ENCODE measurements around the gene ZSCAN20. TPM values are rescaled to one million over a fixed set of nuclear protein-coding genes. Genes with fewer than 3 reads are reported as not detected.

The ZSCAN20 gene
- total RNA-seq, 1 experiment from 2014 or later, result 3.9 TPM

GRCh38 chr1:33434363-33434750, 38.1 kb upstream of the ZSCAN20 start:
- no peak overlapping the region for H3K4me3 Mint-ChIP-seq
- H3T11ph ChIP-seq (ENCODE audit: low read length), result no peak overlapping the region
- H3K79me2 ChIP-seq (ENCODE audit: insufficient read depth, low read length), result no peaks in the 10 kb centered on the region
- peaks cover 17% of the 10 kb centered on the region for H3K27me3 Mint-ChIP-seq (ENCODE audit: low read depth)
- H3K56ac ChIP-seq (ENCODE audit: insufficient read length, low read depth, low read length), result no peak overlapping the region
- no peak overlapping the region for H2BK12ac ChIP-seq (ENCODE audit: insufficient read length, low read depth, low read length)
- H3K27ac Mint-ChIP-seq, result no peak overlapping the region
- no peak overlapping the region for H4K8ac ChIP-seq (replicated peaks; ENCODE audit: insufficient read length, low read depth, low read length)
- peaks cover 3 to 14% of the 10 kb centered on the region in 2 experiments for H3K4me1 Mint-ChIP-seq
- no CpG with 5 or more reads among the region's 1 CpG for WGBS (ENCODE audit: extremely low coverage, insufficient read length, low lambda C conversion rate)
- H3K9ac ChIP-seq (ENCODE audit: extremely low read depth, insufficient read length, low read length), result no peak overlapping the region
- no peaks in the 10 kb centered on the region for H3K9me3 Mint-ChIP-seq
- peaks cover 7% of the 10 kb centered on the region; the same call in 1 of the 2 replicates for H3K27me3 ChIP-seq (ENCODE audit: insufficient read depth, low read length)
- H3K4ac ChIP-seq (ENCODE audit: low read depth, low read length), result no peak overlapping the region
- H3K4me2 ChIP-seq (ENCODE audit: insufficient read depth, insufficient read length, low read length), result no peak overlapping the region
- no peak overlapping the region for H2BK5ac ChIP-seq (ENCODE audit: insufficient read length, low read length)
- no peak overlapping the region for H3K27ac ChIP-seq (ENCODE audit: insufficient read length, low read depth, low read length)
- H3K23ac ChIP-seq (ENCODE audit: insufficient read length, low read depth, low read length), result no peak overlapping the region
- H2BK120ac ChIP-seq (ENCODE audit: low read depth, low read length, poor library complexity, severe bottlenecking), result no peak overlapping the region
- no peaks in the 10 kb centered on the region for H3K36me3 Mint-ChIP-seq (ENCODE audit: insufficient read depth in 1 of 3, low read depth in 3 of 3)
- no peak overlapping the region for H2BK15ac ChIP-seq (ENCODE audit: low read depth, low read length)
- no peak for TF ChIP-seq CTCF (conservative IDR thresholded peaks at IDR 0.05)
- H4K5ac ChIP-seq (ENCODE audit: insufficient read length, low read depth, low read length), result no peak overlapping the region
- no peak overlapping the region for H3K14ac ChIP-seq (ENCODE audit: insufficient read depth, low read length)
- H3K18ac ChIP-seq (ENCODE audit: insufficient read length, low read depth, low read length), result no peak overlapping the region
- H3K4me1 ChIP-seq (ENCODE audit: insufficient read depth, low read length), result peaks cover 2% of the 10 kb centered on the region; the same call in 1 of the 2 replicates
- no peak overlapping the region for H2AFZ ChIP-seq (ENCODE audit: low read length)
- no peaks in the 10 kb centered on the region for H3K79me1 ChIP-seq (ENCODE audit: insufficient read depth, low read depth, low read length, poor library complexity, severe bottlenecking)
- no peak overlapping the region for H2BK20ac ChIP-seq (ENCODE audit: low read depth, low read length, poor library complexity, severe bottlenecking)
- no peak overlapping the region for H4K91ac ChIP-seq (ENCODE audit: insufficient read length, low read depth, low read length)
- no peak overlapping the region for H2AK5ac ChIP-seq (ENCODE audit: insufficient read length, low read length)
- no peak for DNase-seq
- H4K20me1 ChIP-seq (ENCODE audit: control insufficient read depth, insufficient read depth, insufficient read length), result no peaks in the 10 kb centered on the region
- peaks cover 6% of the 10 kb centered on the region for H3K23me2 ChIP-seq (ENCODE audit: insufficient read length, low read depth, low read length, poor library complexity, severe bottlenecking)
- H3K9me3 ChIP-seq (ENCODE audit: control insufficient read depth, low read depth, low read length), result no peaks in the 10 kb centered on the region
